HUDEP-2 (cell line): Measurements from ENCODE around the gene VAPA.
A peak's percentile ranks its signal among the peaks of the same experiment; 100 is the strongest.
"Not testable (repeated sequence)": the region's sequence is repeated elsewhere in the genome, so short reads cannot be mapped to it uniquely, and the experiment has no call there.

Experiments
- DNase-seq, 76 experiments: peaks; one replicate each; lab custom pipeline; 2025; ENCODE audit not compliant: unreplicated experiment in 76 of 76; lab: John Stamatoyannopoulos, UW

The VAPA gene

GRCh38 chr18:9912285-9912684, 1.5 kb upstream of the VAPA start:
- DNase-seq, result not testable (repeated sequence)

GRCh38 chr18:9913151-9913525, 678 bp upstream of the VAPA start:
- DNase-seq, result no peak

DNA sequence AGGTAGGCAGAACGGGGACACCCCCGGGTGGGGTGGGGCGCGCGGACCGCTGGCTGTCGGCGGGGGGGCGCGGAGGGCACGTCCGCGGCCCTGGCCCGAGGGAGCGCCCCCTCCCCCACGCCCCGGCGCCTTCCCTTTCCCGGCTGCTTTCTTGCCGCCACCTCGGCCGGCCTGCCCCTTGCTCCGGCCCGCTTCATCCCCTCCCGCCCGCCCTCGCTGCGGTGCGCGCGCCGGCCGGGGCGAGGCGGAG, 443 bp downstream of the VAPA start:
- peak in 1 of 76 experiments; percentile 6 for DNase-seq

DNA sequence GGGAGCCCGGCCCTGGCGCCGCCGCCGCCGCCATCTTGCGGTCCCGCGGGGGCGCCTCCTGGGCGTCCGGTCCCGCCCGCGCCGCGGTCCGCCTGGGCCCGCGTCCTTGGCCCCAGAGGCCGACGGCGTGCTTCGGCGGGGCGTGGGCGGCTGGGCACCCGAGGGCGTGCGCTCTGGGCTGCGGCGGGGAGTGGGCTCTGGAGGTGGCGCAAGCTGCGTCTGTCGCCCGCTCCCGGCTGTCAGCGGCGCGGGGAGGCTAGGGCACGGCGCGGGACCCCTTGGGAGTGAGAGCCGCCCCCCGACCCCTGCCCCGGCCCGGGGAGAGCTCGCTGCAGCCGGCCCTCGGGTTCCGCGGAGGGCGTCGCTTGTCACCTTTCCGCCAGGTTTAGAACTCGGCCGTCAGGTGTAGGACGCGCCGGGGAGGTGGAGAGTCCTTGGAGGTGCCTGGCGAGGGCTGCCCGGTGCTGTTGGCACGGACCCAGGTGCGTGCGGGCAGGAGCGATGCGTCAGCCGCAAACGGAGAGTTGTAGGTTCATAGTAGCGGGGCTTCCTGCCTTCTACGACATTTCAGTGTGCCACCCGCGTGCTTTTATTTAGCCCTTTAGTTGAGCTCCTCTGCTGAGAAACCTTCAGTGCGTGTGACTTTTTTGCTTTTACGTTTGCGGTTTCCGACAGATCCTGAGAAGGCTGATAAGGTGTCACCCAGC, 921 bp downstream of the VAPA start:
- DNase-seq, result peak in 68 of 76 experiments; percentile 2 to 86 (median 42)

GRCh38 chr18:9915291-9916076, 1.7 kb downstream of the VAPA start:
- no peak for DNase-seq

DNA sequence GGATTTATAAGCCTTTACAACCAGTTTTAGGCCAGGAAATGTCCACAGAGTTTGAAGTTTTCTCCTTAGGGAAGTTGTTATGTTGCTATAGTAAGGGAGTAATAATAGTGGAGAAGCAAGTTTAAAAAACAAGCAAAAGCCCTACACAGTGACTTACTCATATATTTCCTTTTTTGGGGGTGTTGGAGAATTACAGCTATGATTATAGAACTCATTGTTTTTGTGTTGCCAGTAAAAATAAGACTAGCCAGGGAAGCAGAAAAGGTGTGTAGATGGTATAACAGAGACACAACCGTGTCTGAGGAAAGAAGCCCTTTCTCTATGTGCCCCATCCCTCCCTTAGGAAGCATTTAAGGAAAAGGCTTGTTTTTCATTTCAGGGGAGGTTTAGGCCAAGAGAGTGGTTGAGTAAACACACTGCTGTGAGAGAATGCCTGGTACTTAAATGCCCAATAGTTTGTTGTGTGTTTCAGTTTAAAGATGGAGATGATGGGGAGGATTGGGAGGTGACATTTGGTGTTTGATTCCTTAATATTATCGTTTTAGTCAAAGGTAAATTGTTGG, 2.3 kb downstream of the VAPA start:
- DNase-seq, result no peak

- DNase-seq, result no peak
Measured at GRCh38 chr18:9916808-9917207, 3.0 kb downstream of the VAPA start.

- no peak for DNase-seq
Measured at GRCh38 chr18:9918016-9918680, 4.3 kb downstream of the VAPA start.

GRCh38 chr18:9919564-9920232, 5.9 kb downstream of the VAPA start:
- no peak for DNase-seq

DNA sequence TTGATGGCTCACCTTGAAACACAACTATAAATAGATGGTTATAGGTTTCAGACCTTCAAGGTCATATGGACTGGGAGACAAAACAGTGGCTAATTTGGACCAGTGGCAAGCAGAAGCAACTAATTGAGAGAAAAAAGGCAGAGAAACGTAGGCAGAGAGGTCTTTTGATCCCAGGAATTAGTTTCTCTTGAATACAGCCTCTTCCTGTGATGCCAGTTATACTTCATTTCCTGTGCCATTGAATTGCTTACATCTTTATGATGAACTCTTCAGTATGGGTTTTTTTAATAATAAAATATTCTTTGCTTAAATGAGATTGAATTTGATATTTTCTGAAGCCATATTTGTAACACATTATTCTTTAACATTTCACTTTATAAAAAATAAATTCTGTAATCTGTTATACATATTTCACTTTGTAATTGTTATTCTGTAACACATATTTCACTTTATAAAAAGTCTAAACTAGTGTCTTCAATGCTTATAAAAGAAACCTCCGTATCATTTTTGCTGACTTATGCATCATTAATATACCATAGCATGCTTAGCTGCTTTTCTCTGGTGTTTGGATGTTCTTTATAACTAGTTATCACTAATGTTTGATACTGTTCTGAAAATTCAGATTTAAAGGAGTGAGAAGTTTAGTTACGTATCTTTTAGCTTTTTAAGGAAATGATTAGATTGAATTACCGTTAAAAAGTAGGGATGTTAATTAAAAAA, 8.9 kb downstream of the VAPA start:
- DNase-seq, result no peak

- DNase-seq, result no peak
Measured at GRCh38 chr18:9924371-9924943, 10.6 kb downstream of the VAPA start.

DNA sequence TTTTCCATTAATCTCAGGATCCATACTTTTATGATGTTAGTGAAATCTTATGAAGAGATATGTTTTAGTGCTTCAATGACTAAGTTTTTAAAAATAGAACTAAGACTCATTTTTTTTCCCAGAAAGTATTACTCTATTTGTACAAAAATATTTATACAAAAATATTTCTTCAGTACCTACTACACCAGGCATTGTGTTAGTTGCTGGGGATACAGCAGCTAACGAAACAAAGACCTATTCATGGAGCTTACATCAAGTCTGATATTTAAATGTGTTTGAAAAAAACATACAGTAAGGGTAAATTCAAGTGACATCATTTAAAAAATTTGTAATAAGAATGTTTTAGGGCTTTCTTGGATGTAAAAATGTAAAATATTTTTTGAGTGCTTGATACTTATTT, 11.6 kb downstream of the VAPA start:
- DNase-seq, result no peak

DNA sequence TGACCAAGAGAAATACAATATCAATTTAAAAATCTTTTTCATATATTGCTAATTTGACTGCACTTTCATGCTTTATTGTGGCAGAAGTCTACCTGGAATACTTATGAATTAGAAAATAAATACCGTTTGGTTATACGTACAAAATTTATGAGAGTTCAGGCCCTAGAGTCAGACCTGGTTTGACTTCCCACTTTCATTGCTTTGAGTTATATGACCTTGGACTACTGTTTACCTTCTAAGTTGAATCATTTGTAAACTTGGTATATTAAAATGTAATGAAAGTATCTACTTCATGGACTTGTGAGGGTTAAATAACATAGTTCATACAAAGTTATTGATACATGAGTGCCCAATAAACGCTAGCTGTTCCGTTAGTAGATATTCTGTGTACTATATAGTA, 12.0 kb downstream of the VAPA start:
- no peak for DNase-seq

GRCh38 chr18:9926223-9926894, 12.5 kb downstream of the VAPA start:
- no peak for DNase-seq

DNA sequence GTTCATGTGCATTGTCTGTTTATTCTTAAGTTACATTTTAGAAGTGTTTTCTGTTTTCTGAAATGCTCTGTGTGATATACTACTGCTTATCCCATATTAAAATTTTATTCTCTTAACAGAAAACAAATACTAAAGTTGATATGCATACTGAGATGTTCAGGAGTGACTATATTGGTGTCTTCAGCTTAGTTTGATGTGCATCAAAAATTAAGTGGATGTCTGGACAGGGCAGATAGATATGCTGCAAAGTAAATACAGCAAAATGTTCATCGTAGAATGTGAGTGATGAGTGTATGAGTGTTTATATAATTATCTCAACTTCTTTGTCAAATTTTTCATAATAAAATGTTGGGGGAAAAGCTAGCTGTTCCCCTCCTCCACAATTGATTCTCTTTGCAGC, 13.2 kb downstream of the VAPA start:
- DNase-seq, result no peak

DNA sequence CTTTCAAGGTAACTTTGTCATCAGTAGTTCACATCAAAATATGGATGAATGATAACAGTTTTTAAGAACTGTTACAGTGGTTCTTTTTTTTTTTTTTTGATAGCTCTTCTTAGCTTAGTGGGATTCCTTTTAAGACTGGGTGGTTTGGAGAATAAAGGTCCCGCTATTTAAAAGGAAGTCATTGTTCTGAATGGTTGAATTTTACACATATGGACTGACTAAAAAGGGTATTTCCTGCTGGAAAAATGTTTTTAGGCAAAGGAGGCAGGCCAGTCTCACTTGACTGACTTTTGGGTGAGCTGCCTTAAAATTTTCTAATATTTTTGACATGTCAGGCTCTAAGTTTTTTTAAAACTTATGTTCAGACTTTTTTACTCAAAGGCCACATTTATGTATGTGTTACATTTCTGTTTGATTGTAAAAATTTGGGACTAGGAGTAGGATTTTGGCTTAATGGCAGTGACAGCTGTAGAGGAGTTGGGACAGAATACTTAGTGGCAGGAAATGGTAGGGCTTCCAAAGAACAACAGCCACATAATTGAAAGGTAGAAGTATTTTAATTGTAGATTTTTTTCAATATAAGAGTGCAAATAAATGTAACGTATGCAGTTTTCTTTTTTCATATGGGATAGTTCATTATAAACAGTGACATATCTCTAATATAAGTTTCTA, 13.7 kb downstream of the VAPA start:
- no peak for DNase-seq

DNA sequence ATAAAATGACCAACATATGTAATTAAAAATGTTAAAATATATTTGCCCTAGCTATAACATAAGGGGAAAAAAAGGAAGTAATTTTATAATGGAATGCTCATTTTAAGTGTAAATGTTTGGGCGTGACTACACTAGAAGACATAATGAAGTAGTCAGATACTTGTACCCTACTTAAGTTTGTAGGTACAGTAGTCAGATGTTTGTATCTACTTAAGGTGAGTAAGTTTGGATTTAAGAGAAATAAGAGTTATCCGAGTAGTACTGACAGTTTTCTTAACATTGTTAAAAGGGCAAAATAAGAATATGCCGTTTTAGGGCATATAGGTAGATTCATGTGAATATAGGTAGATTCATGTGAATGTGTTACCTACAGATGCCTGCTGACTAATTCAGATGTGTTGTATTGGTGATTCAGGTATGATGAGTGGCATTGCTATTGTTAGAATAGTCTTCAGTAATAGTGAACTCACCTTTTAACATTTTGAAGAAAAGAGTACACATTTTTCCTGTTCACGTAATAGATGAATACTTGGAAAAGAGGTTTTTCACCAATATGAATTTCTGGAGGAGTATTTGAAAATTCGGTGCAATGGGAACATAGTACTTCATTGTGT, 14.9 kb downstream of the VAPA start:
- no peak for DNase-seq

- no peak for DNase-seq
Measured at GRCh38 chr18:9930299-9930884, 16.6 kb downstream of the VAPA start.
